Measurements from ENCODE around the gene ZDHHC6.
"Not testable (repeated sequence)": the region's sequence is repeated elsewhere in the genome, so short reads cannot be mapped to it uniquely, and the experiment has no call there.

ZDHHC6 gene

GRCh38 chr10:112446855-112447619 lies at the start of gene ZDHHC6, which contains the start of gene VTI1A:
Gene ZDHHC6, minus strand, starts transcription at chr10:112446914. Its CDS starts 1,478 bp downstream, at chr10:112445436.
Gene VTI1A, plus strand, starts transcription at chr10:112447215. Its CDS starts 159 bp downstream, at chr10:112447374.
- DNase-seq (ENCODE audit: low read depth) = peak; percentile 63

DNA sequence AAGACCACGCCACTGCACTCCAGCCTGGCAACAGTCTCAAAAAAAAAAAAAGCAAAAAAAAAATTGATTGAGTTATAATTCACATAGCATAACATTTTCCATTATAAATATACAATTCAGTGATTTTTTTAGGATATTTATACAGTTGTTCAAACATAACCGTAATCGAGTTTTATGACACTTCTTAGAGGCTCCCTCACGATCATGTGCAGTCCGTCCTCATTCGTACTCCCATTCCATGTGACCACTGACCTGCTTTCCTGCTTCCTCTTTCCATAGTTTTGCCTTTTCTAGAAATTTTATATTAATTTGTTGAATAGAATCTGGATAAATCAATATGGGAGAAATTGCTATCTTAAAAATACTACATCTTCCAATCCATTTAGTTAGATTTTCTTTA lies 46.0 kb upstream of the ZDHHC6 start:
- no peak for DNase-seq (ENCODE audit: low read depth)

DNA sequence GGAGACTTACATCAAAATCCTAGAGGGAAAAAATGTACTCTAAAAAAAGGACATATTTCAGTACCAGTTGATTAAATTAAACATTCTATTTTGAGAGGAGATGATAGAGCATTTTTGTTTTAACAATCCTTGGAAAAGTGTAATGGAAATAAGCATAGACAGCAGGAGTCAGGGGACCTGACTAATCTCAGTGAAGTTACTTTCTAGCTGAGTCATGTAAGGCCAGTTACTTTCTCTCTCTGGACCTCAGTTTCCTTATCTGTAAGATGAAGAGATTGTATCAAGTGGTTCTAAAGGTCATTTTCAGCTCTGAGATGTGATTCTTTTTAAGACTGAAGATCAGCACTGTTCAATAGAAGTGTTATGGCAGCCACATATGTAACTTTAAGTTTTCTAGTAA lies 44.4 kb upstream of the ZDHHC6 start:
- DNase-seq (ENCODE audit: low read depth) = no peak

GRCh38 chr10:112490545-112490944 lies 43.8 kb upstream of the ZDHHC6 start:
- DNase-seq (ENCODE audit: low read depth) = no peak

DNA sequence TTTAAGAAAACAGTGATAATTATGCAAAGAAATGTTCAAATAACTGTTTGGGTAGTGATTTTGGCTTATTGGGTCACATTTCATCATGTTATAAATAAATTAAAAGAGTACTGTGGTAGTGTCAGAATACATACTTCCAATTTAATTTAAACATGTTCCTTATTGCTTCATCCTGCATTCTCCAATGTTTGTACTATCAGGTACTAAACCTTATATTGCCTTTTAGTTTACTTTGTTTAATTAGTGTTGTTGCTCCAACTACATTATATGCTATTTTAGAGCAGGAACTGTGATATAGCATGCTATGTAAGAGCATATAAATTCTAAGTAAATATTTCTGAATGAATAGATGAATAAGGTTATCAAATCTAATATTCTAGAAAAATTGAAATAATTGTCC lies 41.2 kb upstream of the ZDHHC6 start:
- no peak for DNase-seq (ENCODE audit: low read depth)

DNA sequence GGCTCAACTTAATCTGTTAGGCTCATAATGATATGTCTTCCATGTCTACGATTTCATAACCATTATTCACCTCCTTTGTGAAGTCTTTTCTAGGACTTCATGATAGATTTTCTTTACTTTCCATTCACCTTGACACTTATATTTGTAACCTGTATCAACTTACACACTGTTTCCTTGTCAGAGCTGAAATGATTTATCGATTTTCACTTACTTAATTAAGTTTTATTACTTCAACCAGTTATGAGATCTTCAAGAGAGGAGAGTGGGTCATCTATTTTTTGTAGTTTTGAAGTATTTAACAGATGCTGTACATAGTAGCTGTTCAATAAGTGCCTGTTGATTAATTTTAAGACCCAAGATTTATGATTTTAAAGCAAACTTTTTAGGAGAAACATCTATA lies 37.7 kb upstream of the ZDHHC6 start:
- no peak for DNase-seq (ENCODE audit: low read depth)

DNA sequence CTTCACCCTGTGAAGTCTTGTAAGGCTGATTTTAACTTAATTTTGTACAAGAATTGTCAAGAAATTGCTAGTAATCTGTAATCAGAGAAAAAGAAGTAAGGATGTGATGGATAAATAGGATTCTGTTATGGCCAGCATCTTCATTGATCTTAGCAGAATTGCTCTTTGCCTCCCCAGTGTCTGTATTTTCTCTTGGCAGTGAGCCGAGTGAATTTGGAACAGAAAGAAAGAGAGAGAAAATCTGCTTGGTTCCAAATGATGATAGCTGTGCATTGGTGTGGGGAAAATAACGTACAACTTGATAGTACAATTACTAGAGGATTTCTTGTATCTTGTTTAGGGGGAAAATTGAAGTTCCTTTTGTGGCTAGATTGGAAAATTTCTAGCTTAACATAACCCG lies 34.9 kb upstream of the ZDHHC6 start:
- no peak for DNase-seq (ENCODE audit: low read depth)

GRCh38 chr10:112475575-112476218 lies 29.0 kb upstream of the ZDHHC6 start:
- DNase-seq (ENCODE audit: low read depth) = no peak

DNA sequence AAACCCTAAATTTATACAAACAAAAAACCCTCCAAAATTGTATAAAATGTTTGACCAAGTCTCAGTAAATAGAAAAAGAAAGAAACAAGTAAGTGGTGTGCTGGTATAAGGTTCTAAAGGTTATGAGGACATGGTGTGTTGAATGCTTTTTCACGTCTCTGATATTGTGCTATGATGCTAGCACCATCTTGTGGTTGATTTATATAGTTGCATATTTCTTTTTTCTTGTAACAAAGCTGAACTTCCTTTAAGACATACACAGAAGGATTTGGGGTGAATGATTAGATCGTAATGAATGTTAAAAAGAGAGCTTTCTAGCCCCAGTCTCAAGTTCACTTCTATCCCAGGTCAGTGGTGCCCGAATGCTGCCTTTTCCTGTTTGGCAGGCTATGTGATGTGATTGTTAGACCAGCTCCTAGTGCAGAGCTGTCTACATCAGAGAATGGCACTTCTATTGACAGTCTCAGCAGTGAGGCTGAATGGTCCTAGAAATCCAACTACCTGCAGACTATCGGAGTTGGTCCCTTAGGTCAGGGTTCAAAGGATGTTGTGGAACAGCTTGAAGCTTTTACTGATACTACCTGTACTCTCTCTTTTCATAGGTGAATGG lies 25.3 kb upstream of the ZDHHC6 start:
- DNase-seq (ENCODE audit: low read depth) = no peak

- DNase-seq (ENCODE audit: low read depth) = no peak
Measured at GRCh38 chr10:112467541-112468075, 20.9 kb upstream of the ZDHHC6 start.

GRCh38 chr10:112466802-112467201 lies 20.1 kb upstream of the ZDHHC6 start:
- no peak for DNase-seq (ENCODE audit: low read depth)

GRCh38 chr10:112465299-112465883 lies 18.7 kb upstream of the ZDHHC6 start:
- no peak for DNase-seq (ENCODE audit: low read depth)

DNA sequence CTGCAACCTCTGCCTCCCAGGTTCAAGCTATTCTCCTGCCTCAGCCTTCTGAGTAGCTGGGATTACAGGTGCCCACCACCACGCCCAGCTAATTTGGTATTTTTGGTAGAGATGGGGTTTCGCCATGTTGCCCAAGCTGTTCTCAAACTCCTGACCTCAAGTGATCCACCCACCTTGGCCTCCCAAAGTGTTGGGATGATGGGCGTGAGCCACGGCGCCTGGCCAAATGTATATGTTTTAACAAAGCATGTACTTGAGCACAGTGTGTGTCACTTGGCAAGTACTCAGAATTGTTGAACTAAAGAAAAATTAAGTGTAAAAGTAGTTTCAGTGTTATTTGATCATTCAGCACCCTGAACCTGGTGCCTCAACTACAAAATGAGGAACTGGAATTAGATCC lies 17.4 kb upstream of the ZDHHC6 start:
- DNase-seq (ENCODE audit: low read depth) = not testable (repeated sequence)

DNA sequence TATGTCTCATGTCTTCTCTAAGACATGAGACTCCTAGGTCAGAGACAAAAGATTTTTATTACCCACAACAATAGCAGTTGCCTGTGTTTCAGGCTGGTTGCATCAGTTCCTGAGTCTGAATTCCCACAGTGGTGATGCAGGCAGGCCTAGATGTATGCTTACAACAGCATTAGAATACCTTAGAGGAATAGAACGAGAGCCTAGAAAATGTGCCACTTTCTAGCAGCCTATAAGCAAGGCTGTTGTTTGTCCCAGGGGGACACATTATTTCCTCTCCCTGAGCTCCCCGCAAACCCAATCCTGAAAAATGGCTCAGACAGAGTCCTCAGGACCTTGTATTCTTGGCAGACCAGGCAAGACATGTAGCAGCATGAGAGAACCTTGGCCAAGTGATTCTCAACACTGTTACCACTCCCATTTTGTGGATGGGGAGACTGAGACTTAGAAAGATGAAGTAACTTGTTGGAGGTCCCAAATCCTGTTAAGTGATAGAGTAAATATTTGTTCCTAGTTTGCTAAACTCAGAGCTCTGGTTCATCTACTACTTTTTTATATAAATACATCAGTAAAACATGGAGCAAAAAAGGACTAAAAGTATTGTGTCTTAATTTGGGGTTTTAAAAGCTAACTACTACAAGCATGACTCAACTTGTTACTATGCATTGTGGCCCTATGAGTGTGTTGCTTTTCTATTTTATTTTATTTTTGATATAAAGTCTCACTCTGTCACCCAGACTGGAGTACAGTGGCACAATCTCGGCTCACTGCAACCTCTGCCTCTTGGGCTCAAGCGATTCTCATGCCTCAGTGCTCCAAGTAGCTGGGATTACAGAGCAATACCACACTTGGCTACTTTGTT lies 14.5 kb upstream of the ZDHHC6 start:
- no peak for DNase-seq (ENCODE audit: low read depth)

DNA sequence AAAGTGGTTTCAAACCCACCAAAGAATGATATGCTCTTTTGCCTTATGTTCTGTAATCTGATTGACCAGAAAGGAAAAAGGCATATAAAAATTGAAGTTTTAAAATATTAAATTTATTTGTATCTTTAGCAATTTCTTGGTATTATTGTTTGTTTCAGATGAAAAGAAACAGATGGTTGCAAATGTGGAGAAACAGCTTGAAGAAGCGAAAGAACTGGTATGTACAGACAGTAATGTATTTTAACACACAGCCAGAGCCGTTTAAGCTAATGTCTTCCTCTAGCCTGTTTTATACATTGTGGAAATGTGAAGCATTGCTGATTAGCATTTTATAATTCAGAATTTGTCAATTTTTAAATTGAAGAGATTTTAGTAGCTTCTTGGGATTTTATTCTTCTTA lies 13.7 kb upstream of the ZDHHC6 start:
- DNase-seq (ENCODE audit: low read depth) = no peak

- DNase-seq (ENCODE audit: low read depth) = no peak
Measured at GRCh38 chr10:112456533-112456932, 9.8 kb upstream of the ZDHHC6 start.

DNA sequence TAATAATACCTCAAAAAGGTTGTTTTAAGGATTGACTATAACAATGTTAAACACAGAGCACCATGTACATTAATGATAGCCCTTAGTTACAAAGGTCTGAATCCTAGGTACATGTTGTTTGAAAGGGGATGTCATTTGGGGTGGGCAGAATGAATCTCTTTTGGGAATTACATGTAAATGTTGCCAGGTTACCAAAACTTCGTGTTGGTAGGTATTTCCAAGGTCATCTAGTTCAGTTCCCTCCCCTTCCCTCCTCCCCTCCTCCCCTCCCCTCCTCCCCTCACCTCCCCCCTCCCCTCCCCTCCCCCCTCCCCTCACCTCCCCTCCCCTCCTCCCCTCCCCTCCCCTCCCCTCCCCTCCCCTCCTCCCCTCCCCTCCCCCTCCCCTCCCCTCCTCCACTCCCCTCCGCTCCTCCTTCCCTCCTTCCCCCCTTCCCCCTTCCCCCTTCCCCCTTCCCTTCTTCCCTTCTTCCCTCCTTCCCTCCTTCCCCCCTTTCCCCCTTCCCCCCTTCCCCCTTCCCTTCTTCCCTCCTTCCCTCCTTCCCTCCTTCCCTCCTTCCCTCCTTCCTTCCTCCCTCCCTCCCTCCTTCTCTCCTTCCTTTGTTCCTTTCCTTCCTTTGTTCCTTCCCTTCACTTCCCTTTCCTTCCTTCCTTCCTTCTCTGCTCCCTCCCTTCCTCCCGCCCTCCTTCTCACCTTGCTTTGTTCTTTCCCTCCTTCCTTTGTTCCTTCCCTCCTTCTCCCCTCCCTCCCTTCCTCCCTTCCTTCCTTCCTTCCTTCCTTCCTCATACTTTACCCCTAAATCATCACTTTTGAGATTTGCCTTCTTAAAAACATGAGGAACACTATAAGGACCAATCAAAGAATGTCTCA lies 8.4 kb upstream of the ZDHHC6 start:
- no peak for DNase-seq (ENCODE audit: low read depth)

GRCh38 chr10:112448888-112449287 lies 2.2 kb upstream of the ZDHHC6 start:
- DNase-seq (ENCODE audit: low read depth) = no peak

GRCh38 chr10:112447620-112447928 lies 860 bp upstream of the ZDHHC6 start:
- DNase-seq (ENCODE audit: low read depth) = no peak

DNA sequence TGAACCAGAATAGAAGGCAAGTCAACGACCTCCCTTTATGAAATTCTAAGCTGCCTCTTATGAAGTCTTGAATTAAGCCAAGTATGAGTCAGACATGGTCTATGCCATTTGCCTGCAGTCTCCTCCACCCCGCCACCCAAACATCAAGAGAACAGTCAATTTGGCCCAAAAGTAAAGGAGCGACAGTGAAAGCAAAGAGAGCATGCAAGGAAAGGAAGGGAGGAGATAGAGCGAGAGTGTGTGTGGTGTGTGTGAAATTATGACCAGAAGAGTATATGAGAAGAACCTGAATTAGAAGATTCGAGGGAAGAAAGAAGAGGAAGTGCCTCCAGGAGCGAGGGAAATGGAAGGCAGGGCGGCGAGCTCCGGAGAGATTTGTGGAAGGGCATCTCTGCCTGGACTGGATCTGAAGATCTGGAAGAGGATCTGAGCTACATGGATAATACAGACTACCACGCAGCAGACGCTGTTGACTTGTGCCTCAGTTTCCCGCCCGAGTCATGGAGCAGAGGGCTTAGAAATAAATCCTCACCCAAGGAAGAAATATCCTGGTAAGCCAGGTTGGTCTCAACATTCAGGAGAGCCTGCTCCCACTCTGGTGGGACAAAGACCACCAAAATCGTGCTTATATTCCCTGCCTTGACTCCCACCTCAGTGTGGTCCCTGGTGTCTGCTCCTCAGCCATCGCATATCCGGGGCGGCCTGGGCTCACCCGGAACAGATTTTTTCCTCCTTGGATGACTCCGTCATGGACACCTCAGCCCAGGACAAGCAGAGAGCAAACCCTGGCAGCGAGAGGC lies 459 bp downstream of the ZDHHC6 start:
- no peak for DNase-seq (ENCODE audit: low read depth)

All from stimulated activated CD8-positive, alpha-beta memory T cell treated with anti-CD3 and anti-CD28 coated beads, Interleukin-15, amount 100 ng/mL, for 1 hour (primary cell).